Measurements from ENCODE around the gene MRPS27.
A peak's percentile ranks its signal among the peaks of the same experiment; 100 is the strongest.
"Not testable (repeated sequence)": the region's sequence is repeated elsewhere in the genome, so short reads cannot be mapped to it uniquely, and the experiment has no call there.

The MRPS27 gene

DNA sequence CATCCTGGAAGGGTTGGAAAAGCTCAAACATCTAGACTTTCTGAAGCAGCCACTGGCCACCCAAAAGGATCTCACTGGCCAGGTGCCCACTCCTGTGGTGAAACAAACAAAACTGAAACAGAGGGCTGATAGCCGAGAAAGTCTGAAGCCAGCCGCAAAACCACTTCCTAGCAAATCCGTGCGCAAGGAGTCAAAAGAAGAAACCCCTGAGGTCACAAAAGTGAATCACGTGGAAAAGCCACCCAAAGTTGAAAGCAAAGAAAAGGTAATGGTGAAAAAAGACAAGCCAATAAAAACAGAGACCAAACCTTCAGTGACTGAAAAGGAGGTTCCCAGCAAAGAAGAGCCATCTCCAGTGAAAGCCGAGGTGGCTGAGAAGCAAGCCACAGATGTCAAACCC is 125.2 kb downstream of the MRPS27 start:
- DNase-seq = no peak

DNA sequence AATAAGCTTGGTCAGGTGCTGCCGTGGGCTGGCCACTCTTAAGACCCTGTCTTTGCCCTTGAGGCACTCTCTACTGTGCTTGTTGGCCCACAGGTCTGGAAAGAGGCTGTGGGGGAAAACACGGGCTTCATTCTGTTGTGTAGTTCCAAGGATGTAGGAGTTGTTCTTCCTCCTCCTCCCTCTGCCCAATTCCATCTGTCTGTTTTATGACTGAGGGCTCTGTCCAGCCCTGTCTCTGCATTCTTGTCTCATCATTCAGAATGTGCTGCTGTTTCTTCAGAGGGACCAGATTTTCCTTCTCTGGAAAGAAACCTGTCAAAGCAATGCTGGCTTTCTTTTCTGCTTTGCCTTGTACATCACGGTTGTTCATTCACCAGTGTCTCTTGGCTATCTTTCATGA is 128.6 kb downstream of the MRPS27 start:
- DNase-seq = no peak

DNA sequence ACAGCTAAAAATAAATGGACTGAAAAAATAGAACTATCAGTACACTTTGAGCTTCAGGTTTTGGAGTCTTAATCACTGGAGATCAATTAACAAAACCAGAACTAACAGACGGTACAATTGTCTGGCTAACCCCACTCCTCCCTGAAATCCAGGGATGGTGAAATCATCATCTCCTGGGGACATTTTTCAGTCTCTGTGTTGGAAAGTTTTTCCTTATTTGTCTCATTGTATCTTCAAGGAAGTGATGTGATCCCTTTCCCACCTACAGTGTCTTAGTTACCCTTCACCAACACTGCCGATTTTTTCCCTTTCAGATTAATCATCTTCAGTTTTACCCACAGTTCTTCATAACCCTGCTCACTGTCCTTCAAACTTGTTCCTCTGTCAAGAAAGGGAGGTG is 130.9 kb downstream of the MRPS27 start:
- no peak for DNase-seq

DNA sequence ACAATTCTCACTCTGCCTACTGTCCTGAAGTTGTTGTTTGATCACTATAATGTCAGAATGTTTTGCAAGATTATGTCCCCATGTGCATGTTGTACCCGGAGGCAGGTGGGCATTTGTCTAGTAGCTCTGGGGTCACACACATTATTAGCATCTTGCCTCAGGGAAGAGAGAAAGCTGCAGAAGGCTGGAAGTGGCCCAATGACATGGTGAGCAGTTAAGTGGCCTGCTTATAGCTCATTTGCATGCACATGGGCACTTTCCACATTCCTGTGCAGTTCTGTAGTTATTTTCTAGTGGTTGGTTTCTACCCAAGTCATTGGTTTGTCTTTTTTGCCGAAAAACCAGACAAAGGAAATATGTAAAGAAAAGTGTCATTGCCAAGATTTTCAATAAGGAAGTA is 131.9 kb downstream of the MRPS27 start:
- DNase-seq = peak; percentile 62

DNA sequence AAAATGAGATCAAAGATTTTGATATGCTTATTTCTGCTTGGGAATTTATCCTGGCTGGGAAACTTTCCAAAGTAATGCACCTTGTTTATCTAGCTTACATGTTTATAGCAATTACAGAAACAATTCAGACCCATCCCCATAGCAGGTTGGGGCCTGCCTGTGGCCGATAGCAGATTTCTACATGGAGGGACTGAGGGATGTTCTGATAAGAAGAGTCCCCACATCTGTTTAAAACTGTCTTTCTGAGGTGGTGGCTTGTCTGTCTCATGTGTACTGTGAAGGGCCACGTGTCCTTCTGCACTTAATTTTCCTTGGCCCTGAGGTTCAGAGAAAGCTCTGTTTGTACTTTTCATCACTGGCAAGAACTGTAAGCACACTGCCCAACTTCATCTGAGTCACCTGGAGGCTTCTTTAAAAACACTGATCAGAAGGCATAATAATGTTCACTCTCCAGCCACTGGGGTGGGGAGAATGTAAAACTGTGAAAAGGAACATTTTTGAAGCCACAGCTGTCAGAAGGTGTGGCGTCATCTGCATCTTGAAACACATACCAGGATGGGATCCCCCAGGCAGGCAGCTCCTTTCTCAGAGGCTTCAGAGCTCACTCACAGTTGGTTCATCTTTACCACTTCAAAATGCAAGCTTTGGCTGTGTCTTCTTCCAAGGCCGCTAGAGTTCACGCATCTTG is 132.5 kb downstream of the MRPS27 start:
- DNase-seq = no peak

DNA sequence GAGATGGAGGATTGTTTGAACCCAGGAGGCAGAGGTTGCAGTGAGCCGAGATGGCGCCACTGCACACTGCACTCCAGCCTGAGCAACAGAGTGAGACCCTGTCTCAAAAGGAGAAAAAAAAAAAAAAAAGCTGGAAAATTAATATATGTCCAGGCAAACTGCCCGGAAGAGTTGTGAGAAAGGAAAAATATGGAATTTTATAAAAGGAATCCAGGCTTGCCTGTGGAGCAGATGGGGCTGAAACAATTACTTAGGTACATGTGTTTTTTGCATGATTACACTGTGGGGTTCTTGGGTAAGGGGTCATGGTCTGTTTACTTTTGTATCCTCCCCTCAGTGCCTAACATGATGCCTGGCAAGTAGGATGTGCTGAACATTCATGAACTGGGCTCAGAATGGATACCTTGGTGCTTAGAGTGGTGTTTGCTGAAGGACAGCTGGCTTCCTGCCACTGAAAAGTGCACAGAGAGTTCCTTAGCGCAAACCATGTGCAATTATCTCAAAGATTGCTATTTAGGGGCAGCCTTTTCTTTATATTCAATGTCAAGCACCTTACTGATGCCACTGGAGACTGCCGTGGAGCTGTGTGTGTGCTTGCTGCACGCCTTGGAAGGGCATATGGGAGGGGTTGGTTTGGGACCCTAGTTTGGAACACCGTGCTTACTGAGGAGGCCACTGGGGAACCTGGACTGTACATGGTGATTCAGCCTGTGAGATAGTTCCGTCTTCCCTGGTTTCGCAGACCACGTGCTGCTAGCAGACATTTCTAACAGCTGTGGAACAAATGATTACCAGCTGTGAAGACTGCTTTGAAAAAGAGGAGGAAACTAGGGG is 134.3 kb downstream of the MRPS27 start:
- no peak for DNase-seq

DNA sequence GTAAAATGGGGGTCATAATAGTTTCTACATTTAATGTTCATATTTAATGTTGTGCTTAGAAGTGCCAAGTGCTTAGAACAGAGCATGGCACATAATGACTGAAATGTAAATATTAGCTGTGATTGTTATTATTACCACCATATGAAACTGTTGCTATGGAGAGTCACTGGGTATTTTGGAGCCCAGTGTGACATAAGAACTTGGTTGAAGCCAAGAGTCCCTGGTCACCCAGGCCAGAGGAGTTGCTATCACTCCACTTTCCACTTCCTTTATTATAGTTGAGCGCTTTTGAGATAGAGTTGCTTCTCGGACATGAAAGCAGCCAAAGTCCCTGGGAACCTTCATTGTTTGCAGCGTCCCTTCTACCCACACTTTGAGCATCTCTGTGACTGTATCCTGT is 135.6 kb downstream of the MRPS27 start:
- DNase-seq = no peak

DNA sequence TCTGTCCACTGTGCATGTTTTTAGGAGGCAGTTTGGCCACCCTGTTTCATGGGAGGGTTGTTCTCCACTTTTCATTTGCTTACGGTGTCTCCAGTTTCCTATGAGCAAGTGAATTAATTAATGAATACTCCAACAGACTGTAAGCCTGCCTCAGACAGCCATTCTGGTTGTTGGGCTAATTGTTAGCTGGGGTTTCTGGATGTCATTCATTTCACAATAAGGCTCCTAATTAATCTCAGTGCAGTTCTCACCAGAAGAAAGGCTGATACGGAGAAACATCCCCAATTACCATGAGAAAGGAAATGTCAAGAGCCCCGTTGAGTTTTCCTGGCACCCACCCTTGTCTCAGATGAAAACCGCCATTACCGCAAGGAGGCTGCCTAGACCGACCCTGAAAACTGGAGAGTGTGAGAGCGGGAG is 136.9 kb downstream of the MRPS27 start:
- no peak for DNase-seq

DNA sequence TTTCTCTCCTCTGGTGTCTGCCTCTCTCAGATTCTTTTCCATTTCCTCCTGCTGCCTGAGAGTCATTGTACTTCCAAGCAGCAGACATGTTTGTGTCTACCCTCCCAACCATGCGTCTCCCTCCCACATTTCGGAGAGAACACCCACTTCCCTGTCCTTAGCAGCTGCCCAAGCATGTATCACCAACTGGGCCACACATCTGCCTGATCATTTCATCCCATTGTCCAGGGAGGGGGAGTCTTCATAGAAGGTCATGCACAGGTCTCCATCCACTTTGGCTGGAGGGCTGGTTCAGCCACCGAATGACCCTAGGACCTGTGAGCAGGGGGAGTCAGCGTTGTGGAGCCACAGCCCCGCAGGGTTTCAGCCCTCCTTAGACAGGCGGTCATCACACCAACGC is 137.4 kb downstream of the MRPS27 start:
- DNase-seq = no peak

DNA sequence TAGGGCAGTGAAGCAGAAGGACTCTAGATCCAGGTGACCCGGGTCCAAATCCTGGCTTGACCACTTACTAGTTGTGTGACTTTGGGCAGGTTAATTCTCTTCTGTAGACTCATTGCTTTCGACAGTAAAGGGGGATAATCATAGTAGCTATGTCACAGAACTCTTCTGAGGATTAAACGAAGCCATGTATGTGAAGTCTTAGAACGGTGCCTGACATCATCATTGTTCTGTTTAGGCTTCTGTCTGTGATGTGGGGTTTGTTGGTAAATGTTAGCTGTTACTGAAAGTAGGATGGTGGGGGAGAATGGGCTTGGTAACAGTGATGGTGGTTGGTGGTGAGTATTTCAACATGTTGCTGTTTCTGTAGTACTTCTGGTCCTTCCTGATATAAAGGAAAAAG is 139.1 kb downstream of the MRPS27 start:
- no peak for DNase-seq

DNA sequence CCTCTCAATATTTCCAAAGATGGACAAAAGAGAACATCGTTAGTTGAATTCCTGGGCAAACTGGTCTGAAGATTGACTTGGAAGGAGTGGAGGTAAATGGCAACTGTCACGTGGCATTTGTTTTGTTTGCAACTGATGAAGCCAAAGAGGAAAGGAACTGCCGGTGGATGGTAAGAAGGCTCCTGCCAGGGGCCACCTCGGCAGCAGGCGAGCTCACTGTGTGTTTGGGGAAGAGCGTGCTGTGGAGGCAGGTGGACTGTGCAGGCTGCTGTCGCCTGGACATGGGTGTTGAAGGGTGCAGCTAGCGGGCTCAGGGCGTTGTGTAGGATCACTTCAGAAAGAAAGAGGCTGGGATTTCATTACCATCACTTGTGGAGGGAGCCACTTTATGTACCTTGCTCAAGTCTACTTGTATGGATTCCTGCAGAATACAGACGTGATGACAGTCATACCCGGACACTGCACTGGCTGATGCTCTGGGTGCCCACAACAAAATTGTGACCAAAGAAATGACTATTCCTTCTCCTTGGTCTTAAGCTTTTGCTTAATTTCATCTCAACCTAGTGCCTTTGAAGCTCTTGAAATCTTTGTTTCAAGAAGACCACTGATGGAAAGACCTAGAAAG is 140.1 kb downstream of the MRPS27 start:
- no peak for DNase-seq

DNA sequence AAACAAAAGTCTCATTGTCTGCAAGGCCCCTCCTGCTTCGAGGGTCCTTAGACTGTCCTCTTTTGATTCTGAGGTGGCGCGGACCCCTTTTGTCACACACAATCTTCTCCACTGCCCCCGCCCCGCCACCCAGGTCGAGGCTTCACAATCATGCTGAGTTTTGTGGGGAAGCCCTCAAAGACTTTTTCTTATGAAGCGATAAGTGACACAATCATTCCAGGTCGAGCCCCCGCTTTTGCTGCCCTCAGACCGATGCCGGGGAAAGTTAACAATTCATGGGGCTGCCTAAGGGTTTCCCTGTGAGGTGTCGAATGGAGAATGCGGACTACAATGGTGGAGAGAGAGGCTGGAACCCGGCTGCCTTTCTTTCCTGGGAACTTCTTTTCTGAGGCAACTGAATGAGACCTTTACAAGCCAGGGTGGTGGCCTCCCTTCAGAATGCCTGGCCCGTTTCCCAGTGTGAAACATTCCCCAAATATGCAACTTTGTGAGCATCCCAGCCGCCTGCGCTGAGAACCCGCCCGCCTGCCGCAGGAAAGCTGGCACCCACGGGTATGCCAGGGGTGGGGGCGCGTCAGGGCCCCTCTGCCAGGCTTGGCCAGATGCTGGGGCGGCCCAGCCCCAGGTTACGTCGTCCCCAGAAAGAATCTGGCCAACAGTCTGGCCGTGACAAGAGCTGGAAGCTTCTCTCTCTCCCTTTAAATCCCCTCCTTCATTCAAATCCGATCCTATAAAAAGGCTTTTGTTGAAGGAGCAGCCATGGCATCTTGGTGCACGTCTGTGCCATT is 140.8 kb downstream of the MRPS27 start:
- no peak for DNase-seq

DNA sequence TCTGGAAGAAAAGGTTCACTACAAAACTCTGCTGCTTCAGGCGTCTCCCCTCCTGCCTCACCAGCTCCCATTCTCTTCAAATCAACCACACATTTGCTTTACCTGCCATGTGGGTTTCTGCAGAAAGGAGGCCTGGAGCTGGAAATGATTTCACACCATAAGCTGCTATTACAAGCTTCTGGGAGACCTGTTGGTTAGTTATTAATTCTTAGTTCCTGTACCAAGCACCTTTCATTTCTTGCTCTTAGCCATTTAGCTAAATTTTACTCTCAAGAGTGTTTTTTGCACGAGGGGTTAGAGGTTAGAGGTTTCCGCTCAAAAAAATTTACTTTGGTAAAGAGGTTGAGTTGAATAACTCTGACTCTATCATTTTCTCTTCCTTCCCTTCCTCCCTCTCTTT is 142.5 kb downstream of the MRPS27 start:
- no peak for DNase-seq

DNA sequence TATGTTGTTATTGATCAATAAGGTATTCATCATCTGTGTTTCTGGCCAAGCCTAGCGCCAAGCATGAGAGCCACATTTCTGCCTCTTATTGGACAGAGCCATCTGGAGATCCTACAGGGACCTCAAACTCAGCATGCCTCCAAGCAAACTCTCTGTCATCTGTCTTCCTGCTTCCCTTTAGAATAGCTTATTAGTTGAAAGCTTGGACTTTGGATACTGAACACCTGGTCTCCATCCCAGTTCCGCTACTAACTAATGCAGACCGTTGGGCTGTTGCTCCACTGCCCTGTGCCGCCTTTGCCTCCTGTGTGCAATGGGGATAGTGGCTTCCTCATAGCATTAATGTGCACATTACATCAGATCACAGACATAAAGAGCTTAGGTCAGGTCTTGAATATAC is 147.3 kb downstream of the MRPS27 start:
- DNase-seq = no peak

DNA sequence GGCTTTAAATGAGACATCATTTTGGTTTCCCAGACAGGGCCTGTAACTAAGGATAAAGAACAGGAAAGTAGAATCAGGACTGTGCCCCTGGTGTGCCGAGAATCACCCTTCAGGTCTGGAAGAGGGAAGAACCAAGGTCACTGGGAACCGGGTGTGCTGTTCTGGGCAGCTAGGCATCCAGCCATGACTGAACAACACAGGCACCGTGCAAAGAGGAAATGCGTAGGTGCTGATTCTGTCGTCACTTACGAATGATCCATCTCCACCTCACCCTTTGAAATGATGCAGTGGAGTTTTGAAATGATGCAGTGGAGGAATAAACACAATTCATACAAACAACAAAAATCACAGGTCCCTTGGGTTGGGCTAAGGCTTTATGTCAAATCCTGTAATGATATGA is 148.4 kb downstream of the MRPS27 start:
- DNase-seq = no peak

DNA sequence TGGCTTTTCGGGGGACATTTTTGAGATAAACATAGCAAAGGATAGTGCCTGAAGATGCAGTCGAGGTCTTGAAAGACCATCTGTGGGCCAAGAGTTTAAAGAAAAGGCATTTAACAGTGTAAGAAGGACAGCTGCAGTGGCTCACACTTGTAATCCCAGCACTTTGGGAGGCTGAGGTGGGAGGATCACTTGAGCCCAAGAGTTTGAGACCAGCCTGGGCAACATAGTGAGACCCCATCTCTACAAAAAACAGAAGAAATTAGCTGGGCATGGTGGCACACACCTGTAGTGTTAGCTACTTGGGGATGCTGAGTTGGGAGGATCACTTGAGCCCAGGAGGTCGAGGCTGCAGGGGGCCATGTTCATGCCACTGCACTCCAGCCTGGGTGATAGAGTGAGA is 148.9 kb downstream of the MRPS27 start:
- DNase-seq = not testable (repeated sequence)

DNA sequence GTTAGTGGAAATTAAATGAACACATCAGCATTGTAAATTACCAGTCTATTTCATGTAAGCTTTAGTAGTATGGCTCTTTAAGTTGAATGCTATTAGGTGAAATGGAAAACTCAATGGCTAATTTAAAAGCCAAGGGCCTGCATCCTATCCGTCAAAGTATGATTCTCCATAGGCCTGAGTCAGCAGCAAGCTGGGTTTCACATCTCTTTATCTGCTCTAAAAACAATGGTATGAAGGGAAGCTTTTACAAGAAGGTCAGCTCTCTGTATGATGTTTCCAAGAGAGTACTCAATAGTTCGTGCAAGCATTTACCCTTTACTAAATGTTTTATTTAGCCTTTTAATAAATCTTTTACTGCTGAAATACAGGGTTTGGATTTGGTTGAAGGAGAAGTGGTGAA is 149.9 kb downstream of the MRPS27 start:
- no peak for DNase-seq
